Fibroblast of lung (primary cell): ENCODE measurements around the gene DCP1B.

ENCODE experiments used
- CTCF ChIP-seq, 2 donors: IDR thresholded peaks in 1 of 2; conservative IDR thresholded peaks in 1 of 2; 1 replicate in 1 of 2; 2 replicates in 1 of 2; pipeline ENCODE4 v1.5.1; 2011 to 2012; ENCODE audit warnings: low read length in 2 of 2, control low read depth in 1 of 2, inconsistent platforms in 1 of 2, low read depth in 1 of 2, mild to moderate bottlenecking in 1 of 2
- EZH2 ChIP-seq: IDR thresholded peaks from 2 replicates; pipeline ENCODE4 v1.5.1; 2012; ENCODE audit warnings: low read length, control low read depth, mild to moderate bottlenecking; ENCODE audit errors: missing control alignments

GRCh38 chr12:1993871-1994371 lies 10.3 kb downstream of the DCP1B start:
- no peak for TF ChIP-seq CTCF (conservative IDR thresholded peaks at IDR 0.05 in 1 of 2, IDR thresholded peaks at IDR 0.05 in 1 of 2; ENCODE audit: low read depth in 1 of 2, low read length in 2 of 2)
- TF ChIP-seq EZH2, result no peak
